CD4-positive, alpha-beta T cell treated with Interleukin-15 for 4 hours (primary cell): Measurements from ENCODE around the gene AKAP6.
"Not testable (repeated sequence)": the region's sequence is repeated elsewhere in the genome, so short reads cannot be mapped to it uniquely, and the experiment has no call there.

ENCODE experiments used
- DNase-seq: peaks from one replicate; pipeline ENCODE4 v3.0.0-alpha.2; 2020; ENCODE audit warnings: low spot score

The AKAP6 gene

DNA sequence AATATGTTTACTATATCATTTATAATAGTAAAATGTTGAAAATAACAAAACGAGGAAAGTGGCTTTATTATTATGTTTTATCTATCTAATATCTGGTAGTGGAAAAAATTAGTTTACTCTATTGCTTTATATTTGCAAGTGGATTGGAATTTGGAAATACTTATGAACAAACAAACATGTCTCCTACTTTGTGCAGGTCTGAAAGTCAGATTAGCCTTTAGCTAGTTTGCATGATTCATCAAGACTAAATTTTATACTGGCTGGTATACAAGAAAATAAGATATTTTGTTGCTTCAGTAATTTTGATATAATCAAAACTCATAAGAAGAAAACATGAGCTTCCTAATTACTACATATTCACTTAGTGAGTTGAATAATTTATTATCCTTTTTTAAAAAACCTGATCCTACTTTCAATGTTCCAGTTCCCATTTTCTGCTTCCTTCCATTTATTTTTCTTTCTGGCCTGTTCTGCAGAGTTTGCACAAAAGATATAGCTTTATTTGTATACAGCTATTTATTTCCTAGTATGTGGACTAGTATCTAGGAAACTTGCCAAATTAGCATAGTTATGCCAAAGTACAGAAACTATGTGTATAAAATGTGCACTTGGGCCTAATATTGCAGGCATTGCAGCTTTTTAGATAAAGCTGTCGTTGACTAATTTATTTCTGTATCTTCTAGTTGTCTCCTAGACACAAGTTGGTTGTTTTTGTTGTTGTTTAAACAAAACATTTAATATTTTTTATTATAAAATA is 122.0 kb downstream of the AKAP6 start:
- no peak for DNase-seq

DNA sequence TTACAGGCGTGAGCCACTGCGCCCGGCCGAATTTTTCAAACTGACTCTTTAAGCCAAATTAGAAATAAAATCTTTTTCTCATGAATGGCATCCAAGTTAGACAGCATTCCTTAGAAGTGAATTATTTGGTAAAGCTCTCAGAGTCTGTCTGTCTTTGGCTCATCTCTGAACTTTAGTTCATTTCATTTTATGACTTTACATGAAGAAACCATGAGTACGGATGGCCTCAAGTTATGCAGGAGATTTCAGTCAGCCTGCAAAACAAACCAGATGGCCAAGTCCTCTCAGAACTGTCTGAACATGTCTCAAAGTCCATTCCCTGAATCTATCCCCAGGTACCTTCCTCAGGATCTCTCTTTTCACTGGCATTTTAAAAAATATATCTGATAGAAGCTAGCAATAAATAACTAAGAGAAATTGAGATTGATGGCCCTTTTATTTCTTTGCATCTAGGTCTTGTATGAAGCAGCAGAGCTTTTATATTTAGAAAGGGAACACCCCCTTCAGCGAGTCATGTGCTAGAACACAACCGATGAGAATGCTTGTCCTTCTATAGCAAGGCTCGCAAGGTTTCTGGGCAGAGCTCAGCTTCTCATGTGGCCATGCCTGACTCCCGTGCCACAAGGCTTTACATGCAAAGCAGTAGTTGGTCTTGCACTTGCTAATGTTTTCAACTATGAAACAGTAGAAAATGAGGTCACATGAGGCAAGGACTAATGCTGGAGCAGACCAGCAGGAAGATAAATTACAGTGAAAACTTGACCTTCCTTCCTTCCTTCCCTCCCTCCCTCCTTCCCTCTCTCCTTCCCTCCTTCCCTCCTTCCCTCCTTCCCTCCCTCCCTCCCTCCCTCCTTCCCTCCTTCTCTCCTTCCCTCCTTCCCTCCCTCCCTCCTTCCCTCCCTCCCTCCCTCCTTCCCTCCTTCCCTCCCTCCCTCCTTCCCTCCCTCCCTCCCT is 125.0 kb downstream of the AKAP6 start:
- DNase-seq = no peak

DNA sequence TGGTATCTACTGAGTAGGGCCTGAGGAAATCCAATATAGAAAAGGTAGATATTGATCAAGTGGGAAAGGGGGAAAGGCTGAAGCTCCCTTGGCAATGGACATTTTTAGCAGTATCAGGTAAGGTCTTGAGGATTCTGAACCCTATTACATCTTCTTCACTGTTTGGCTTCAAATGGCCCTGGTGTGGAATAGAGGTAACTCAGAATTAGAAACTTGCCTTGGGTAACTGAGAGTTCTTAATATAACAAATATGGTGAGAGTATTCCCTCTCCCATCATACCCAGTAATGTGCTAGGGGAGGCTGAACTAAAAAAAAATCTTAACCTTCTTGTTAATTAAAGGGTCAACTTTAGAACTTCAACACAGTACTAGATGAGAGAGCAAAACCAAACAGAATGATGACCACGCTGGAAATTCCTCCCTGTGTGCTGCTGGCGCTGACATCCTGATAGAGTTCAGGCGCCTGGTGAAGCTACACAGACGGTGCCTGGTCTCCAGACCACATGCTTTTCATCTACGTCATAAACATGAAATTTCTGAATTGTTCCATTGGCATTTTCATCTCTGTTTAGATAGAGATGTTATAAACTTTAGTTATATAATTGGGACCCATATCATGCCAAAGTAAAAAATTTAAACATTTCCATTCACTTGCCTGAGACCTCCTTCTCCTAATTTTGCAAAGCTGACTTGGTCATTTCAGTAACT is 128.3 kb downstream of the AKAP6 start:
- DNase-seq = no peak

DNA sequence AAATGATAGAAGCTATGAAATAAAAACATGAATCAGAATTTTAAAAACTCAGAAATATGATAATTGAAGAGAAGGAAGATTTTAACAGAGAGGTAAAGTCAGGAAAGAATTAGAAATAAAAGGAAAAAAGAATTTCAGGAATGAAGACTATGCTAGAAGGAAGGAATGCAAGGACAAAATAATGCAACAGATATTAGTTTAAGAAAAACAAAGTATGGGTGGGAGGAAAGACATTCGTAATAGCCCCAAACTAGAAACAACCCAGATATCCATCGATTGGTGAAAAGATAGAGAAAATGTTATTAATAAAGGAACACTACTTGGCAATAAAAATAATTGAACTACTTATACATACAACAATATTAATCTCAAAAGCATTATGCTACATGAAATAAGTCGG is 129.6 kb downstream of the AKAP6 start:
- DNase-seq = no peak

DNA sequence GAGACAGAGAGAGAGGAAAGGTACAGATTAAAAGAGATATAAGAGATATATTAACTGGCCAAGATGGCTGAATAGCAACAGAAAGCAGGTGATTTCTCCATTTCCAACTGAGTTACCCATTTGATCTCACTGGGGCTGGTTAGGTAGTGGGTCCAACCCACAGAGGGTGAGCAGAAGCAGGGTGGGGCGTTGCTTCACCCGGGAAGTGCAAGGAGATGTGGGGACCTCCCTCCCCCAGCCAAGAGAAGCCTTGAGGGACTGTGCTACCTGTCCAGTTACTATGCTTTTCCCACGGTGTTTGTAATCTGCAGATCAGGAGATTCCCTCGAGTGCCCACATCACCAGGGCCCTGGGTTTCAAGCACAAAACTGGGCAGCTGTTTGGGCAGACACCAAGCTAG is 131.2 kb downstream of the AKAP6 start:
- no peak for DNase-seq

DNA sequence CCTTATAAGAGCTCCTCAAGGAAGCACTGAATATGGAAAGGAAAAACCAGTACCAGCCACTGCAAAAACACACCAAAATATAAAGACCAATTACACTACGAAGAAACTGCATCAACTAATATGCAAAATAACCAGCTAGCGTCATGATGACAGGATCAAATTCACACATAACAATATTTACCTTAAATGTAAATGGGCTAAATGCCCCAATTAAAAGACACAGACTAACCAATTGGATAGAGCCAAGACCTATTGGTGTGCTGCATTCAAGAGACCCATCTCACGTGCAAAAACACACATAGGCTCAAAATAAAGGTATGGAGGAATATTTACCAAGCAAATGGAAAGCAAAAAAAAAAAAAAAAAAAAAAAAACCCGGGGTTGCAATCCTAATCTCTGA is 133.5 kb downstream of the AKAP6 start:
- DNase-seq = not testable (repeated sequence)

DNA sequence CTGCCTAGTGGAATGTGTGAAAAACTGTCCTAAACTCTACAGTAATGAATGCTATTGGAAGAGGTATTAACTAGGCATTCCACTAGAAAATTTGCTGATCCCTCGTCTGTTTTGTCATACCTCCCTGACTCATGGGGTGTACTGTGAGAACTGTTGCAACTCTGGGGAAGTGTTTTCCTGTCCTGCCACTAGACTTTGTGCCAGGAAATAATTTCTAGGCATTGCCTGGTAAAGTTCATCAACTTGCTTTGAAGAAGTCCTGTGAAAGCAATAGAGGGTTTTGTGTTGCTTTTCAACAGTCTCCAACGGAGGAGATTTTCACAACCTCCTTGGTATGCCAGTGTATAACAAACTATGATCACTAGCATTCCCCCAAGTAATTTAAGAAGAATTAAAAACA is 139.9 kb downstream of the AKAP6 start:
- no peak for DNase-seq

DNA sequence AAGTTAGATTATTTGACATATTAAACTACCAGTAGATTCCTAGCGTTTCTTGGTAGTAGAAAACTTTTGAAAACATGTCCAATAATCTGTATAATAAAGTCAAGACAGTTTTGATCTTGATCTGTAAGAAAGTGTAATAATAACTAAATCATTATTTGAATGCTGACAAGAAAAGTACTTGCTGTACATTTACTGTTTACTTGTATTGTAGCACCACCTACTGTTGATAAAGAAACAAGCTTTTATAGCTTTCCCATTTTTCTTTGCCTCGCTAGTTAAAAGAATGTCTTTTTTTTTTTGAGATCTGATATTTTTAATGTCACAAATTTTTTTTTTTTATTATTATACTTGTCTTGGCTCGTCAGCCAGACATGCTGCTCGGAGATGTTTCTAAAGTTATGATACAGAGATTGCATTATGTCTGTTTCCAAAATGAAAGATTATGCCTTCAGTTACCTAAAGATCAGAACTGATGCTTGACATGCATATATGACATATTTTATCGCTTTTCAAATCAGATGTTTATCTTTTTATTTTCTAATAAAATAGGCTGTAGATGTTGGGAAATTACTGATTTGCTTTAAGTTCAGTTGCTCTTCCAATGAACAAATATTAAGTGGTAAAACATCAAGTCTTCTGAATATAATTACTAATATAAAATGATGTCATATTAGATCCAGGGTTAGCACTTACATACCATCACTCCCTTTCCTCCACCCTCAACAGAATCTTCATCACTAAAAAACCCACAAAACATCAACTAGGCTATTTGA is 140.5 kb downstream of the AKAP6 start:
- no peak for DNase-seq

DNA sequence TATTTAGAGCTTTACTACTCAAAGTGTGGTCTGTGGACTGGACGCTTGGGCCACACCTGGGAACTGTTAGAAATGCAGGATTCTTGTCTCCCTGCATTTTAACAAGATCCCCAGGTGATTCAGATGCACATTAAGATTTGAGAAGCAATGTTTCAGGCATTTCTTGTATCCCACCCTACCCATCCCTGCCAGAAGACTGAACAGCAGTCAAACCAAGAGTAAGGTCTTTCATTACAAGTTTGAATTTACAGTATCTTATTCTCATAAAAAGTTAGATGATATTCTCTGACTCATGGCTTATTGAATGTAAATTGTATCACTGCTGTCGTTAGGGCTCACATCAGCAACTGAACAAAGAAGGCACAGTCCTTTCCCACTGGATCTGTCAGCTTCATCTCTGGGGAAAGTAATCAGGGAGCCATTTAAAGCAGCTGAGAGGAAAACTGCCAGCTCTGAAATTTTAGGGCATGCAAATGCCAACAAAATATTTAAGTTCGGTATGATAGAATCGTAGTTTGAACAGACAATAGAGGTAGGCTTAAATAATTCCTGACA is 141.1 kb downstream of the AKAP6 start:
- DNase-seq = no peak

DNA sequence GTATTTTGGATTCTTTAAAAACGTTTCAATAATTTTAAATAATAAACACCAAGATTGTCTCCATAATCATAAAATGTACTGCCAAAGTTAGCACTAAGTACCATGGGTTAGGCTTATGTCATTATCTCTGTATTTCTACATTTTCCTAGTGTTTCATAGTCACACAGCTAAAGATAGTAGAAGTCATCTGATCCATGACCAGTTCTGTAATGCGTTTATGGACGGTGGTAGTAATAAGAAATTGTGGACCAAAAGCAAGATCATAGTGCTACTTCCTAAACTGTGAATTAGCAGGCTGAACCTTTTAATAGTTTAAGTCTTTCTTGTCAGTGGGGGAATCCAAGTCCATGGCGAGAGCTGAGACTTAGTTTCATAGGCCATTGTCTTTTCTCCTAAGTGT is 142.1 kb downstream of the AKAP6 start:
- no peak for DNase-seq

DNA sequence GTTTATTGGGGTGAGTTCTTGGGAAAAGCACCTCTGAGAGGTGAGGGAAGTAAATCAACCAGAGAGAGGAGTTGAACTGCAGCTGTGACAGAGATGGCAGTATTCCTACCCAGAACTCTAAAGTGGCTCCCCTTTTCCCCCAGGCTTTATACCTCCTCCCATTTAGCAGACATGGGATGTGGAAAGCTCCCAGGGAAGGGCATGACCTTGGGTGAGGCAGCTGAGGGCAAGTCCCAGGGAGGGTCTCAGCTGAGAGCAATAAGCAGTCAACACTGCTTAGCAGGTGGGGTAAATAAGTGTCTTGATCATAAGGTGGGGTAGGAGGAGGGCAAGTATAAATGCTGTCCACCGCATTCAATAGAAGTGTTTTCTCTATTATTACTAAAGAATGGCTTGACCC is 143.0 kb downstream of the AKAP6 start:
- DNase-seq = no peak

DNA sequence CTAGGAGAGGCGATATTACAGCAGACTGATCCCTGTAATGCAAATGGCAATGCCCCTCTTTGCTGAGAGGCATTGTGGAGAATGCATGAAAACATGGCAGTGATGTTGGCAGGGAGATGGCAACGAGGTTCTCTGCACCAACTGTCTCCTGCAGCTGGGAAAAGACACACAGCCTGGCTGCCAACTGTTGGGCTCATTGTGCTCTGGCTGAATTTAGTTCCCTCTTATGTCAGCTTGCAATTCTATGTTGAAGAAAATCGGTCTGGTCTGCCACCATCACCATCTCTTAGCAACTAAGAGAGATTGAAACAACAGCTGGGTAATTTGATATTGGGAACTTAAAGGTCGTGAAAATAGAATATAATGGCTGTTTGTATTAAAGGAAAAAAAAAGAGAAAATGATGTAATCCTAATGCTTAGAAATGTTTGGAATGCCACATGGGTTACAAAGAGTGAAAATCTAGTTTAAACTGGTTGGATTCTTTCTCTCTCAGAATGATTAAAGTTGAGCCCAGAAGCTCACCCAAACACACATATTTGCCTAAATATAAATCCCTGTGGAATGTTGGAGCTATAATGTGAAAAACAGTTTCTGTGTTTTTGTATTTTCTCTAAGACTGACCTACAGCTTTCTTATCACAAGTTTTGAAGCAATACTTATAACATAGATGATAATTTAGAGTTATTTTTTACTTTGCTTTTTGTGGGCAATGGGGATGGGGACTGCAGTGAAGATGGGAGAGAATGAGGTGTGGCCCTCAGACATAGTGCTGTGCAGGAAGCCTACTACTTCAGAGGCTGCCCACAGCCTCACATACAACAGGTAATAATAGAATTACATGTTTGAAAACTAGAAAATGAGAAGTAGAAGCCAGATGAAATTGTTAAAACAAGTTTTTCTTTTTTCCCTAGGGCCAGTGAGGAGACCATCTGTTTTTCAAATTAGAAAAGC is 143.7 kb downstream of the AKAP6 start:
- no peak for DNase-seq

DNA sequence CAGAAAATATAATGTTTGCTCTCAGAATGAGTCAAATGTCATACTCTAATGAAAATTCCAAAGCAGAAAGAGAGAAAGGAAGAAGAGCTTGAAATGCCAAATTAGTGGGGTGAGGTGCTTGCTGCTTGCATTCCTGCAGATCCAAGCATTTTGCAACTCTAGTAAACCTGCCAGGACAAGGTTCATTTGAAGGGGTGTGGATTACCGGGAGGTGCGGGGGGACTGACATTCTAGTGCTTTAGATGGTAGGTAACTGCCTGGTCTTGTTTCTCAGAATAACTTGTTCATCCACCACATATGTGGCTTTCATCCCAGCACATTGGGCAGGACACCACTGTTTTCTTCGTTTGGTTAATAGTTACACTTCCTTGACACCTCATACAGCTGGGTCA is 144.4 kb downstream of the AKAP6 start:
- DNase-seq = no peak

DNA sequence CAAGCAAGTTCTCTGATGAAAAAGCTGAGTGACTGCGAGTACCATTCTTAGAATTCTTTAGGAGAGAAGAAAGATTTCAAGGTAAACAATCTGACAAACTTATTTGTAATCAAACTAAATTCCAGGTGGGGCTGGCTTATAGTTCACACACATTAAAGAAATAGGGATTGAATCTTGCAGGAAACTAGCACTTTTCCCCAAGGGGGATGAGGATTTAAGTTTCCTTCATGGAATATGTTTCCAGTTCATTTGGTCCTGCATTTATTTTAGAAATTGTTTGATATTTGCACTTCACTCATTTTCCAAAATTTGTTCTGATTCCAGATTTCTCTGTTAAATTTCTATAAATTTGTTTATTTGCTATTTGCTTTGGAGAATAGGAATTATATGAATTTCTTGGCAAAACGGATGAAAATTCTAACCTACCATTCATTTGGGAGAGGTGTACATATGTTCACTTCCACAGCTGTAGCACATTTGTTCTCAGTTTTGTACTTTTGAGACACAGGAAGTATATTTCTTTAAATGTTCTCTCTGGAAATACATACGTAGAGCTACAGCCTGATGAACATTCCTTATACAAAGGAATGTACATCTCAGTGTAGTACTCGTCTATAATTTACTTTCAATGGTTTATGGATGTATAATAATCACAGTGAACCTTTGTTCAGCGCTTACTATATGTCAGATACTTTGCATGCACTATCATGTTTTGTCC is 145.5 kb downstream of the AKAP6 start:
- no peak for DNase-seq

DNA sequence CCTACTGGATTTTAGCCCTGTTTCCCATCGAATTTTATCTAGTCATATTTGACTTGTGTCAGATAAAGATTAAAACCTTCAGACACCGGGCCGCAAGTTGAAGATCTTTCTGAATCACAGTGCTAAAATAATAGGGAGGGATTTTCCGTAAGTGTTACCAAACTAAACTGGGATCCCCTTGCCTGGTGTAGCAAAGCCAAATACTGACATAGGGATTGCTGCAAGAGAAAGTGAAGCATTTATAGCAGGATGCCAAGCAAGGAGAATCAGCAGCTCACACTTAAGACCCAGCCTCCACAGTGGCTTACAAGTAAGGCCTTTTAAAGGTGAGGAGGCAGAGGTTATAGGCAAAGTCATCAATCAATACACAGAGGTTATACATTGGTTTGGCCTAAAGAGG is 147.4 kb downstream of the AKAP6 start:
- DNase-seq = no peak

DNA sequence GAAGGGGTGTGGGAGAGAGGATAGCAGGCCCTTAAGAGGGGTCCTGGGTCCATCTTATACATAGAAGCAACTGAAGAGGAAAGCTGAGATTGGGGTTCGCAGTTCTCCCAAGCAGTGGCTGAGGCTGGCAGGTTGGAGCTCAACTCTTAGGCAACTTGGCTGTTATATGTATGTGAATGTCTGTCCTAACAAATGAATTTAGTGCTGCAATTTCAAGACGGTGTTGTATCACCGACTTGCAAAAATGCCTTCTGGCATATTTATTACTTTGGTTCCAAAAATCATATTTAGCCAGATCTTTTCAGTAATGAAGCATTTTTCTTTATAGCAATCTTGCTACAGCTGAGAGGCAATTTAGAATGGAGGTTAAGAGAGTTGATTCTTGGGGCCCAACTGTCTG is 148.3 kb downstream of the AKAP6 start:
- no peak for DNase-seq

DNA sequence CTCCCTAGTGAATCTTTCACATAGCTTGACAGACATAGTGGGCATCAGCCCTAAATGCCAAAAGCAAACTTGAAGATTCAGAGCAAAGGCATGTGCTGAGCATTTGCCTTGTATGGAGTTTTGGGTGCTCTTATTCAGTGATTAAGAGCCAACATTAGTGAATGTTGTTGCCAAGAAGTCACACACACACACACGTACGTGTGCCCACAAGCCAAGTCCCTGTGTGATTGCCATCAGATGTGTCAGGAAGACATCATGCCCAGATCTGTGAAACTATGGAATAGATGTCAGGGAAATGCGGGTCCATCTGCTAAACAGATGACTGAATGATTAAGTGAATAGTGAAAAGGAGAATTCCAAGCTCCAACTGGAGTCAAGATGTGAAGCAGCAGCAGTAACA is 149.0 kb downstream of the AKAP6 start:
- DNase-seq = no peak

DNA sequence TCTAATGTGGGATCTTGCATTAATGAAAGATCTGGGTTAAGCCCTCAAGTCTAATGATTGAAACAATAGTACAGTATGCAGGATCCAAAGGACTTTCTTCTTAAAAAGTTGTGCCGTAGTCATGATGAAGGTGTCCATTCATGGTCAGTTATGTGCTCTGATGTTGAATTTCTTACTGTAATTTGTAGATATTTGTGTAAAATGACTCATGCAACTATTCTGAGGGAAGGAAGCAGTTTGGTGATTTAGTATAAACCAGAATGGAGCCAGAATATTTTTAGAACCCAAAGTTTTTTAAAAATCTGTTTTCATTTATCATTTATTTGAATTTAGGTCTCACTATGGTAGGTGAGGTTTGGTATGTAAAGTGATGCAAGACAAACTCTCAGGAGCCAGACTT is 151.2 kb downstream of the AKAP6 start:
- no peak for DNase-seq

DNA sequence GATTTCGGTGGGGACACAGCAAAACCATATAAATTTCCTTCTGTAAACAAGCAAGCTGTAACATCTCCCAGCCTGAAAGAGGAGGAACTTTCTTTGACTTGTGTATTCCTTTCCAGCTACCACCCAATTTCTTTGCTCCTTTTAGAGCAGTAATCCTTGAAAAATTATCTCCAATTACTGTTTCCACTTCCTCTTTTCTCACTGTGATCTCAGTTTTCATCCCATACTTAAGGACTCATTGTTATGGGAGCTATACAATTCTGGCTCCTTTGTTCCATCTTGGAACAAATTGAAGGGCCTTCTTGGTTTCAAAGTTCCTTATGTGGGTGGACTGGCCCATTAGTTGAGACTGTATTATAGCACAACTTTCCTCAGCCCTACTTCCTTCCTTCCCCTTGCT is 152.6 kb downstream of the AKAP6 start:
- no peak for DNase-seq
